ENCODE data around the gene PDLIM7.
"Not testable (repeated sequence)": the region's sequence is repeated elsewhere in the genome, so short reads cannot be mapped to it uniquely, and the experiment has no call there.

Gene PDLIM7

GRCh38 chr5:177490311-177490991 lies 7.0 kb downstream of the PDLIM7 start:
- DNase-seq, result no peak

- no peak for DNase-seq
These were observed 8.2 kb downstream of the PDLIM7 start for GRCh38 chr5:177489119-177489716.

- no peak for DNase-seq
These were observed 9.4 kb downstream of the PDLIM7 start for GRCh38 chr5:177487975-177488374.

- DNase-seq, result no peak
These were observed 10.3 kb downstream of the PDLIM7 start for GRCh38 chr5:177487144-177487543.

GRCh38 chr5:177486256-177486655 lies 11.1 kb downstream of the PDLIM7 start:
- DNase-seq, result no peak

GRCh38 chr5:177485753-177486152 lies 11.7 kb downstream of the PDLIM7 start:
- not testable (repeated sequence) for DNase-seq

- DNase-seq, result no peak
These were observed 12.4 kb downstream of the PDLIM7 start for GRCh38 chr5:177484902-177485549.

- no peak for DNase-seq
These were observed 13.2 kb downstream of the PDLIM7 start for GRCh38 chr5:177483994-177484901.

- no peak for DNase-seq
These were observed 14.4 kb downstream of the PDLIM7 start for GRCh38 chr5:177483042-177483441.

GRCh38 chr5:177482359-177482795 lies 15.0 kb downstream of the PDLIM7 start:
- no peak for DNase-seq

- DNase-seq, result no peak
These were observed 17.6 kb downstream of the PDLIM7 start for GRCh38 chr5:177479774-177480173.

- DNase-seq, result no peak
These were observed 18.4 kb downstream of the PDLIM7 start for GRCh38 chr5:177478711-177479646.

- DNase-seq, result no peak
These were observed 19.5 kb downstream of the PDLIM7 start for GRCh38 chr5:177477701-177478477.

- DNase-seq, result no peak
These were observed 20.7 kb downstream of the PDLIM7 start for GRCh38 chr5:177476531-177477233.

- no peak for DNase-seq
These were observed 21.6 kb downstream of the PDLIM7 start for GRCh38 chr5:177475563-177476427.

- no peak for DNase-seq
These were observed 22.4 kb downstream of the PDLIM7 start for GRCh38 chr5:177474846-177475562.

GRCh38 chr5:177474002-177474476 lies 23.4 kb downstream of the PDLIM7 start:
- no peak for DNase-seq

- peak; percentile 77 for DNase-seq
These were observed 23.9 kb downstream of the PDLIM7 start, which contains the start of gene DBN1 for GRCh38 chr5:177473443-177474001. Gene DBN1 (minus strand): TSS chr5:177473634. CDS start chr5:177473521, 113 bp downstream.

All from left hindlimb (tissue), 1 donor.